Ovary (tissue), 3 donors: ENCODE measurements around the gene NCR3LG1.

Source experiments
- CTCF ChIP-seq, 3 donors: fragments of 450-650 bp in 2 of 3; fragments of 200-600 bp in 1 of 3; IDR thresholded peaks; one replicate each; pipeline versions ENCODE4 v1.5.1 to v1.8.0; 2016 to 2022; ENCODE audit warnings: antibody characterized with exemption in 3 of 3, mild to moderate bottlenecking in 1 of 3
- POLR2A ChIP-seq: fragments of 450-650 bp; IDR thresholded peaks from one replicate; pipeline ENCODE4 v1.6.1; 2017; ENCODE audit warnings: antibody characterized with exemption, mild to moderate bottlenecking, moderate library complexity
- donor health status: DM: no; HTN: no; CAD: no.

- TF ChIP-seq POLR2A: no peak
- no peak for TF ChIP-seq CTCF (IDR thresholded peaks at IDR 0.05)
These were observed 37.1 kb downstream of the NCR3LG1 start, which contains the start of gene KCNJ11 for GRCh38 chr11:17388609-17389210.
